Ovary (tissue), 3 donors: Measurements from ENCODE around the gene ITGAE.

Source experiments
- CTCF ChIP-seq, 3 donors: fragments of 450-650 bp in 2 of 3; fragments of 200-600 bp in 1 of 3; IDR thresholded peaks; one replicate each; pipeline versions ENCODE4 v1.5.1 to v1.8.0; 2016 to 2022; ENCODE audit warnings: antibody characterized with exemption in 3 of 3, mild to moderate bottlenecking in 1 of 3
- EP300 ChIP-seq: sonication (generic); formaldehyde crosslinking; IDR thresholded peaks from one replicate; pipeline ENCODE4 v1.6.1; 2017; ENCODE audit warnings: antibody characterized with exemption
- POLR2A ChIP-seq: fragments of 450-650 bp; IDR thresholded peaks from one replicate; pipeline ENCODE4 v1.6.1; 2017; ENCODE audit warnings: antibody characterized with exemption, mild to moderate bottlenecking, moderate library complexity
- donor health status: DM: no; HTN: no; CAD: no.

DNA sequence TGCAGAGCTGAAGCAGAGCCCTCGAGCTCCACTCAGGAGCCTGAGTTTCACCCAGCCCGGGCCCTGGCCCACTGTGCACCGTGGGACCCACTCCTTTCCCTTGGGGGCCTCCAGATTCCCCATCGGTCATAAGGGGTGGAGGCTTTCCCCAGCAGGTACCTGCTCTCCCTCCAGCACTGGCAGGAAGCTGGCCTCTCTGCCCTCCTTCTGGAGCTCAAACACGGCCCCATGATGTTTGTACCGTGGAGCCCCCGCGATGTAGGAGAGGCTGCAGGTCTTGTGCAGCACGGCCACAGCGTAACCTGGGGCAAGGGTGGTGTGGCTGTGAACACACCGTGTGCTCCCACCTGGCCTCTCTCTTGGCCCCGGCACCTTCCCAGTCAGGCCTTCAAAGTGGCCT is 47.4 kb downstream of the ITGAE start:
- no peak for TF ChIP-seq CTCF (IDR thresholded peaks at IDR 0.05)
- no peak for TF ChIP-seq POLR2A
- no peak for TF ChIP-seq EP300
